HG03139 (cell line): ENCODE results near the gene NR3C2.

Experiments
- ATAC-seq: cut with Tn5 transposase; IDR thresholded peaks from one replicate; pipeline ENCODE4 v1.9.1; 2021; ENCODE audit not compliant: unreplicated experiment

The NR3C2 gene

GRCh38 chr4:148268835-148269234, 173.4 kb downstream of the NR3C2 start:
- ATAC-seq = no peak

- no peak for ATAC-seq
These were observed 175.3 kb downstream of the NR3C2 start for GRCh38 chr4:148266921-148267320.

GRCh38 chr4:148266240-148266639, 176.0 kb downstream of the NR3C2 start:
- no peak for ATAC-seq

GRCh38 chr4:148265627-148266026, 176.6 kb downstream of the NR3C2 start:
- no peak for ATAC-seq

- ATAC-seq = no peak
These were observed 178.4 kb downstream of the NR3C2 start for GRCh38 chr4:148263802-148264201.

- ATAC-seq = no peak
These were observed 179.1 kb downstream of the NR3C2 start for GRCh38 chr4:148263127-148263526.

GRCh38 chr4:148261848-148262247, 180.4 kb downstream of the NR3C2 start:
- no peak for ATAC-seq

DNA sequence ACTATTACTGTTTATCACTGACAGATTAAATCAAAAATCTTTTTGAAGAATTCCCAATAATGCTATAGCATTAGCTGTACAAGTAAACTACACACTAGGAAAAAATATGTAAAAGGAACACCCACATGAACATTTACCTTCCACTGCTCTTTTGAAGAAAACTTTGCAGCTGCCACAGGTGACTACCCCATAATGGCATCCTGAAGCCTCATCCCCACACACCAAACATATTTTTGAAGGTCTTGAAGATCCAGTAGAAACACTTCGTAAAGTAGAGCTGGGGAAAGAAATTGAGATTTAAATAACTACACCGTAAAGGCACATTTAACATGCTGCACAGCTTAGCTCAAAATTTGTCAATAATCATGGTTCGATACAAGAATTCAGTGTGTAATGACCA, 182.4 kb downstream of the NR3C2 start:
- ATAC-seq = no peak

GRCh38 chr4:148258535-148258934, 183.7 kb downstream of the NR3C2 start:
- ATAC-seq = no peak

GRCh38 chr4:148255344-148255720, 186.9 kb downstream of the NR3C2 start:
- ATAC-seq = no peak

DNA sequence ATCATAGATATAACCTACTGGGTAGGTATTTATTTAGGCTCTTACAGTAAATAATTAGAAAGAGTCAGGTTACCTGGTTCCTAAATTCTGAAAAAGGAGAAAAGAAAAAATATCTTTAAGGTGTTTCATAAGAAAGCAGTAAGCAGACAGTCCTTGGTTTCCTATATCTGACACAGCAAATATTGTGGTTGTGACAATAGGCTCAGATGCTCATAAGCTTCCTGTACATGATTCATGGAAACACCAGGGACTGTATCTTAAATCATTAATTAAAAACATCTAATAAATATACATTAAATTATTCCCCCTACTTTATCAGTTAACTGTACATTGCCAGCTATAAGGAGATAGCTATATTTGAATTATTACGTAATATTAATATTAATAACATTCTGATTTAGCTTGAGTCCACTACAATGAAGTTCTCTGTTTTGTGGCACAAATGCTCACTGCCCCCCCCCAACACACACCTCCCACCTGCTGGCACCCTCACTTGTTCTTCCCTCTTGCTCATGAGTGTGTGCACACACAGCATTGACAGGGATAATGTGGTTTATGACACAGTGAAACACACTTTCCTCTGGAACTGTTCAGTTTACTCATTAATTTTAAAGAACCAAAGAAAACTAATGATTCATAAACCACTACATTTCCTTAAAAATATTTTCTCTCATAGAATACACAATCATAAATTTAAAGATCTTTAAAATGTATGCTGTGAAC, 187.4 kb downstream of the NR3C2 start:
- ATAC-seq = no peak

- no peak for ATAC-seq
These were observed 188.4 kb downstream of the NR3C2 start for GRCh38 chr4:148253768-148254167.

DNA sequence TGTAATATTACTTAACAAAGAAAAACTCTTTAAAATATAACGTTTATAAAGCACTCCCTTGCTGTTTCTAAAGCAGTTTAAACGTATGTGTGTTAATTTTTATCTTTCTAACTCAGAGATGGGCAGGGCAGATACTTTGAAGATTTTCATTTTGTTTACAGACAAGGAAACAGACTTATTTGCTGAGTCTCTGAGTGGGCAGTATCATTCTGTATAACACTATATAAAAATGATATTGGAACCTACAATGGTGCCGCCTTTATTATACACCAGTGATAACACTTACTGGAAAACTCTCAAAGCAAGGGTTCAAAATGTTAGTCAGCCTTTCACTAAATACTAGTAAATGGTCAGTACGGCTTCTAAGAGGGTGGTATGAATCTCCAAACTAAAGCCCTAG, 193.4 kb downstream of the NR3C2 start:
- ATAC-seq = no peak

- ATAC-seq = no peak
These were observed 197.2 kb downstream of the NR3C2 start for GRCh38 chr4:148245015-148245414.

DNA sequence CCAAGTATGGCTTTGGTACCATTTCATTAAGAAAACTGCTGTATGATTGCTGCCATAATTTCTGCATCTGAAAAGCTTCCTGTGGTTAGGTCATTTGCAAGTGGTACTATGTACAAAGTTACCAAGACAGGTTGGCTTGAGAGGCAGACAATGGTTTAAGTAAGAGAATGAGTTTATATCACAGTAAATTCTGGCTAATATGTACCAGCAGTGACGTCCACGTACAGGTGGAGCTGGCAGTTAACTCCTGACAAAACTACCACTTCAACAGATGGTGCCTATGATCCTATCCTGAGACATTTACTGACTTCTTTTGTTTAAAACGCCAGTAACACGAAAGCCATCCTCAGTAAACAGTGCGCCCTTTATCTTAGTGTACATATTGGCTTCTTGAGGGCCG, 198.4 kb downstream of the NR3C2 start:
- no peak for ATAC-seq

DNA sequence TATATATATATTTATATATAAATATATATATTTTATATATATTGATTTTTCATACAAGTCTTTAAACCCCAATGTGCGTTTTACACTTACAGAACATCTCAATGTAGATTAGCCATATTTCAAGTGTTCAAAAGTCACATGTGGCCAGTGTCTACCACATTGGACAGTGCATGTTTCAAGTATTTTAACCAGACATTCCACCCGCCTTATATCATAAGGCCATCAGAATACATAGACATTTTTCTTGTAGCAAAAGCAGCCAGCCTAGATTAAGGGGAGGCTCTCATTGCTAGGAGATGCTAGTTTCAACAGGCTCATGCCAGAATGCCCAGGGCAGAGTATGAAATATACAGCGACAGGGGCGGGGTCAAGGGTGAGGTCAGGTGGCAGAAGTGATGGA, 202.0 kb downstream of the NR3C2 start:
- no peak for ATAC-seq

GRCh38 chr4:148239494-148239985, 202.7 kb downstream of the NR3C2 start:
- ATAC-seq = no peak

GRCh38 chr4:148238811-148239493, 203.3 kb downstream of the NR3C2 start:
- no peak for ATAC-seq

GRCh38 chr4:148238086-148238485, 204.1 kb downstream of the NR3C2 start:
- ATAC-seq = no peak

DNA sequence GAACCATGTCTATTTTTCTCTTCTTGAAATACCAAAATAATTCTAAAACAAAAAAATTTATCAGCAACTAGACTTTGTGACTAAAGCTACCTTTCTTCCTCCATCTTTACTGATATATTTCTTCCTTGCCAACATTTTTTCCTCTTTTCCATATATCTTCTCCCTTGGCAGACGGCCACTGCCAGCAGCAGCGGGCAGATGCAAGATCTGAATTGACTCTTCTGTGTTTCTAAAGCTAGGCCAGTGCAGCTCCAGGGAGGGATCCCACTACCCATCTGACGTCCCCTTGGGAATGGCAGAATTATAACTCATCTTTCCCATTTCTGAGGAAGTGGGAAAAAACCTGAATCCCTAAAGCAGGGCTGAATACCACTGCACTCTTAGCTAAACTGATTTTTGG, 206.4 kb downstream of the NR3C2 start:
- ATAC-seq = no peak

- ATAC-seq = no peak
These were observed 212.4 kb downstream of the NR3C2 start for GRCh38 chr4:148229798-148230197.

GRCh38 chr4:148229028-148229427, 213.2 kb downstream of the NR3C2 start:
- no peak for ATAC-seq

GRCh38 chr4:148227147-148227546, 215.1 kb downstream of the NR3C2 start:
- no peak for ATAC-seq
